KMS-11 (cell line): Measurements from ENCODE around the gene ARHGEF10L.

ENCODE experiments used
- H2AFZ ChIP-seq: fragments of 200-600 bp; sonication (generic); 2 replicates; pipeline ENCODE4 v1.6.1; 2016; ENCODE audit warnings: antibody characterized with exemption, mixed run types, low read depth
- H3K27ac ChIP-seq: fragments of 200-600 bp; sonication (generic); 2 replicates; pipeline ENCODE4 v1.6.1; 2016; ENCODE audit warnings: mild to moderate bottlenecking, mixed run types
- H3K27me3 ChIP-seq: fragments of 200-600 bp; sonication (generic); 2 replicates; pipeline ENCODE4 v1.6.1; 2017; ENCODE audit warnings: mild to moderate bottlenecking, low read depth, mixed run types, moderate library complexity; ENCODE audit not compliant: insufficient read depth
- H3K36me3 ChIP-seq: fragments of 200-600 bp; sonication (generic); 2 replicates; pipeline ENCODE4 v1.6.1; 2017; ENCODE audit warnings: mild to moderate bottlenecking, mixed run types; ENCODE audit not compliant: insufficient read depth
- H3K4me1 ChIP-seq: fragments of 200-600 bp; sonication (generic); 2 replicates; pipeline ENCODE4 v1.6.1; 2016; ENCODE audit warnings: mild to moderate bottlenecking, low read depth, mixed run types; ENCODE audit not compliant: poor library complexity, severe bottlenecking
- H3K4me2 ChIP-seq: fragments of 200-600 bp; sonication (generic); 2 replicates; pipeline ENCODE4 v1.7.0; 2016; ENCODE audit warnings: mild to moderate bottlenecking, mixed run types
- H3K4me3 ChIP-seq: fragments of 200-600 bp; sonication (generic); IDR thresholded peaks from 2 replicates; pipeline ENCODE4 v1.6.1; 2017; ENCODE audit warnings: low read depth, low read length, mixed read lengths; ENCODE audit not compliant: insufficient read depth
- H3K79me2 ChIP-seq: fragments of 200-600 bp; sonication (generic); 2 replicates; pipeline ENCODE4 v1.6.1; 2016; ENCODE audit warnings: low read depth, mixed run types; ENCODE audit not compliant: insufficient read depth
- H3K9ac ChIP-seq: fragments of 200-600 bp; sonication (generic); 2 replicates; pipeline ENCODE4 v1.6.1; 2016; ENCODE audit warnings: mild to moderate bottlenecking, mixed run types
- H4K20me1 ChIP-seq: fragments of 200-600 bp; sonication (generic); 2 replicates; pipeline ENCODE4 v1.6.1; 2016; ENCODE audit warnings: mild to moderate bottlenecking, mixed run types; ENCODE audit not compliant: insufficient read depth
- TF ChIP-seq, protein P1 (sequence below): fragments of 200-600 bp; sonication (generic); conservative IDR thresholded peaks from 2 replicates; pipeline ENCODE4 v1.6.1; 2017; ENCODE audit warnings: low read depth, mild to moderate bottlenecking, antibody characterized with exemption, low read length, moderate library complexity, mixed read lengths

The ARHGEF10L gene

DNA sequence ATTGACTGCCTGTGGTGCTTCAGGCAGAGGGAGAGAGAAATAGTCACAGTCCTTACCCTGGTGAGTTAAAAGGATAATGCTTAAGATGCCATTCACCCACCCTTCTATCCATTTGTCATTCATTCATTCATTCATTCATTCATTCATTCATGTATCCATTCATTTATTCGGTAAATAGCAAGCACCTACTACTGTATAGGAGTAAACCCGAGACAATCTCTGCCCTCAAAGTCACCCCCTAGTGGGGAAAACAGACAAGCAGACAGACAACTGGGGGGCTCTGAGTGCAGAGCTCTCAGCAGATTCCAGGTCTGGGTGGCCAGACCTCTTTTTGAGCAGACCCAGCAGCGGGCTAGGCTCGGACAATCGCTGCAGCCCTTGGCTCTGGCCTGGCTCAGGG is 201.6 kb downstream of the ARHGEF10L start:
- Histone ChIP-seq H4K20me1 (no peaks in the 10 kb centered on the region), H3K36me3 (no peaks in the 10 kb centered on the region), H3K9ac (no peak overlapping the region), H3K4me1 (no peaks in the 10 kb centered on the region), H3K79me2 (no peaks in the 10 kb centered on the region), H3K4me3 (no peak overlapping the region), H2AFZ (no peak overlapping the region), H3K27me3 (peaks cover 19% of the 10 kb centered on the region; the same call in 1 of the 2 replicates), H3K4me2 (no peak overlapping the region), H3K27ac (no peak overlapping the region)
- TF ChIP-seq, protein P1, sequence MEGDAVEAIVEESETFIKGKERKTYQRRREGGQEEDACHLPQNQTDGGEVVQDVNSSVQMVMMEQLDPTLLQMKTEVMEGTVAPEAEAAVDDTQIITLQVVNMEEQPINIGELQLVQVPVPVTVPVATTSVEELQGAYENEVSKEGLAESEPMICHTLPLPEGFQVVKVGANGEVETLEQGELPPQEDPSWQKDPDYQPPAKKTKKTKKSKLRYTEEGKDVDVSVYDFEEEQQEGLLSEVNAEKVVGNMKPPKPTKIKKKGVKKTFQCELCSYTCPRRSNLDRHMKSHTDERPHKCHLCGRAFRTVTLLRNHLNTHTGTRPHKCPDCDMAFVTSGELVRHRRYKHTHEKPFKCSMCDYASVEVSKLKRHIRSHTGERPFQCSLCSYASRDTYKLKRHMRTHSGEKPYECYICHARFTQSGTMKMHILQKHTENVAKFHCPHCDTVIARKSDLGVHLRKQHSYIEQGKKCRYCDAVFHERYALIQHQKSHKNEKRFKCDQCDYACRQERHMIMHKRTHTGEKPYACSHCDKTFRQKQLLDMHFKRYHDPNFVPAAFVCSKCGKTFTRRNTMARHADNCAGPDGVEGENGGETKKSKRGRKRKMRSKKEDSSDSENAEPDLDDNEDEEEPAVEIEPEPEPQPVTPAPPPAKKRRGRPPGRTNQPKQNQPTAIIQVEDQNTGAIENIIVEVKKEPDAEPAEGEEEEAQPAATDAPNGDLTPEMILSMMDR, result no peak

DNA sequence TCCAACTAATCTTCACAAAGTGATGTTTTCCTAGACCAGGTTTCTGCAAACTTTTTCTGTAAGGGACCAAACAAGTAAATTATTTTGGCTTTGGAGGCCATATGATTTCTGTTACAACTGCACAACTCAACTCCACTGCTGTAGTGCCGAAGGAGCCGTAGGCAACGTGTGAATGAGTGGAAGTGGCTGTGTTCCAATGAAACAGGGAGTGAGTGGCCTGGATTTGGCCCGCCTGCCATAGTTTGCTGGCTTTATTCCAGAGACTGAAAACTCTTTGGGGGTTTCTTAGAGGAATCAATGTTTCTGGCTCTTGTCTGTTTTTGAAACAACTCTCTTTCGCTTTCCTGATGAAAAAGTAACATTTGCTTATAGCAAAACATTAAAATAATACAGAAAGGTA is 203.1 kb downstream of the ARHGEF10L start:
- Histone ChIP-seq H4K20me1 (no peaks in the 10 kb centered on the region), H2AFZ (no peak overlapping the region), H3K4me3 (no peak overlapping the region), H3K9ac (no peak overlapping the region), H3K79me2 (no peaks in the 10 kb centered on the region), H3K4me2 (no peak overlapping the region), H3K27ac (no peak overlapping the region), H3K4me1 (no peaks in the 10 kb centered on the region), H3K36me3 (no peaks in the 10 kb centered on the region), H3K27me3 (peaks cover 19% of the 10 kb centered on the region; the same call in 1 of the 2 replicates)
- TF ChIP-seq, protein P1, result no peak

DNA sequence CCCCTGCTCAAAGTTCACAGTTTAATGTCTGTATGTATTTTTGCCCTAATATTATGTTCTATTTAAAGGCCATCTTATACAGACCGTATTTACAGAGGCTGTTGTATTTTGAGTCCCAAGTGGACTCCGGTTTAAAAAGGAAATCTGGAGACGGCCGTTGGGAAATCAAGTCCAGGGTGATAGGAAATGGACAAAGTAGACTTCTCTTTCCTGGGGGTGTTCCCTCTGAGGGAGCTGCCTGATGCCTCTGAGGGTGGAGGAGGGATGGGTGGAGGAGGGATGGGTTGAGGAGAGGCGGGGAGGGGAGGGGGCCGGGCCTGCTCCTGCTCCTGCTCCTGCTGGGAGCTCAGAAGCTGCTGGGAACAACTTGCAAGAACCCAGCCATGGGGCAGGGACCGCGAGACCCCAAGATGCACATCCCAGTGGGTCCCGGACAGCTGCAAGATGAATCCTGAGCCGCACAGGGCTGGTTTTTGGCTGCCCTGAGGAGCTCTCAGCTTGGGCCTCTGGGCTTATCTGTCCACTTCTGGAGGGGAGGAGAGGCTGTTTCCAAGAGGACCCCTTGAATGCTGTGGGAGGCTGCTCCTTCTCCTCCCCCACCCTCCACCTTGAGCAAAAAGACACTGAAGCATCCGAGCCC is 203.6 kb downstream of the ARHGEF10L start:
- Histone ChIP-seq H3K36me3 (no peaks in the 10 kb centered on the region), H3K4me2 (no peak overlapping the region), H3K27me3 (peaks cover 19% of the 10 kb centered on the region; the same call in 1 of the 2 replicates), H3K79me2 (no peaks in the 10 kb centered on the region), H2AFZ (no peak overlapping the region), H3K4me3 (no peak overlapping the region), H3K9ac (no peak overlapping the region), H4K20me1 (no peaks in the 10 kb centered on the region), H3K27ac (no peak overlapping the region), H3K4me1 (no peaks in the 10 kb centered on the region)
- TF ChIP-seq, protein P1, result no peak

DNA sequence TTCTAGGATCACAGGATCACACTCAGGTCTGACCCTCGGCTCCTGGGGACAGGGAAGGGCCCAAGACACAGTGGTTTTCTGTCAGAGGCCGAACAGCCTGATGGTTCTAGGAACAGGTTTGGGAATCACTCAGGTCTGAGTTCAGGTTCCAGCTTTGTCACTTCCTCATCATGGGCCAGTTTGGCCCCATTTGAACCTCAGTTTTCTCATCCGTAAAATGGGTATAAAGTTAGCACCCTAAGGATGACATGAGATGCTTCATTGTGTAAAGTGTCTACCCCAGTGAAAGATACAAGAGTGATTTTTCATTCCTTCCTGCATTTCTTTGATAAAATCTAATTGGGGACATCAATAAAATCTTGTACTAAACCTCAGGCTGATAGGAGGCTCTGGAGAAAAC is 204.4 kb downstream of the ARHGEF10L start:
- no peaks in the 10 kb centered on the region for H3K79me2 ChIP-seq
- H3K27me3 ChIP-seq, result peaks cover 19% of the 10 kb centered on the region; the same call in 1 of the 2 replicates
- H3K36me3 ChIP-seq, result no peaks in the 10 kb centered on the region
- H3K4me3 ChIP-seq, result no peak overlapping the region
- H3K4me2 ChIP-seq, result no peak overlapping the region
- TF ChIP-seq, protein P1, result no peak
- no peak overlapping the region for H3K9ac ChIP-seq
- no peak overlapping the region for H2AFZ ChIP-seq
- no peaks in the 10 kb centered on the region for H3K4me1 ChIP-seq
- no peak overlapping the region for H3K27ac ChIP-seq
- no peaks in the 10 kb centered on the region for H4K20me1 ChIP-seq
